PFSK-1 (cell line): ENCODE measurements around the gene ZDHHC12.

Source experiments
- FOXP2 ChIP-seq: optimal IDR thresholded peaks from 2 replicates; pipeline ENCODE3; 2011; ENCODE audit warnings: borderline replicate concordance, control low read depth, inconsistent platforms; ENCODE audit not compliant: insufficient read depth; ENCODE audit errors: extremely low read length, extremely low read depth
- POLR2AphosphoS5 ChIP-seq: IDR thresholded peaks from 2 replicates; pipeline ENCODE4 v1.6.1; 2012; ENCODE audit warnings: low read depth, mild to moderate bottlenecking, control low read depth, low read length, moderate library complexity
- SIN3A ChIP-seq: IDR thresholded peaks from 2 replicates; pipeline ENCODE4 v1.6.1; 2012; ENCODE audit warnings: mild to moderate bottlenecking, low read length, moderate library complexity, borderline replicate concordance; ENCODE audit not compliant: insufficient read depth
- TAF1 ChIP-seq: IDR thresholded peaks from 2 replicates; pipeline ENCODE4 v1.6.1; 2012; ENCODE audit warnings: low read length, control low read depth, borderline replicate concordance; ENCODE audit not compliant: insufficient read depth
- TF ChIP-seq, protein P1 (sequence below), 2 experiments: IDR thresholded peaks; 2 replicates each; pipeline versions ENCODE4 v1.6.1 to v1.8.0; 2011 to 2012; ENCODE audit warnings: low read depth in 2 of 2, low read length in 2 of 2, control low read depth in 1 of 2, inconsistent platforms in 1 of 2, mild to moderate bottlenecking in 1 of 2, moderate library complexity in 1 of 2; ENCODE audit not compliant: insufficient read depth in 1 of 2

ZDHHC12 gene

GRCh38 chr9:128721487-128722010 is 2.4 kb downstream of the ZDHHC12 start:
- TF ChIP-seq FOXP2 (no peak), TAF1 (no peak), POLR2AphosphoS5 (no peak), SIN3A (no peak)

GRCh38 chr9:128720841-128721486 is 3.0 kb downstream of the ZDHHC12 start:
- TF ChIP-seq TAF1 (no peak), SIN3A (no peak), FOXP2 (no peak), POLR2AphosphoS5 (no peak)
- TF ChIP-seq, protein P1, sequence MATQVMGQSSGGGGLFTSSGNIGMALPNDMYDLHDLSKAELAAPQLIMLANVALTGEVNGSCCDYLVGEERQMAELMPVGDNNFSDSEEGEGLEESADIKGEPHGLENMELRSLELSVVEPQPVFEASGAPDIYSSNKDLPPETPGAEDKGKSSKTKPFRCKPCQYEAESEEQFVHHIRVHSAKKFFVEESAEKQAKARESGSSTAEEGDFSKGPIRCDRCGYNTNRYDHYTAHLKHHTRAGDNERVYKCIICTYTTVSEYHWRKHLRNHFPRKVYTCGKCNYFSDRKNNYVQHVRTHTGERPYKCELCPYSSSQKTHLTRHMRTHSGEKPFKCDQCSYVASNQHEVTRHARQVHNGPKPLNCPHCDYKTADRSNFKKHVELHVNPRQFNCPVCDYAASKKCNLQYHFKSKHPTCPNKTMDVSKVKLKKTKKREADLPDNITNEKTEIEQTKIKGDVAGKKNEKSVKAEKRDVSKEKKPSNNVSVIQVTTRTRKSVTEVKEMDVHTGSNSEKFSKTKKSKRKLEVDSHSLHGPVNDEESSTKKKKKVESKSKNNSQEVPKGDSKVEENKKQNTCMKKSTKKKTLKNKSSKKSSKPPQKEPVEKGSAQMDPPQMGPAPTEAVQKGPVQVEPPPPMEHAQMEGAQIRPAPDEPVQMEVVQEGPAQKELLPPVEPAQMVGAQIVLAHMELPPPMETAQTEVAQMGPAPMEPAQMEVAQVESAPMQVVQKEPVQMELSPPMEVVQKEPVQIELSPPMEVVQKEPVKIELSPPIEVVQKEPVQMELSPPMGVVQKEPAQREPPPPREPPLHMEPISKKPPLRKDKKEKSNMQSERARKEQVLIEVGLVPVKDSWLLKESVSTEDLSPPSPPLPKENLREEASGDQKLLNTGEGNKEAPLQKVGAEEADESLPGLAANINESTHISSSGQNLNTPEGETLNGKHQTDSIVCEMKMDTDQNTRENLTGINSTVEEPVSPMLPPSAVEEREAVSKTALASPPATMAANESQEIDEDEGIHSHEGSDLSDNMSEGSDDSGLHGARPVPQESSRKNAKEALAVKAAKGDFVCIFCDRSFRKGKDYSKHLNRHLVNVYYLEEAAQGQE (IDR thresholded peaks at IDR 0.05; ENCODE audit: insufficient read depth in 1 of 2, low read depth in 2 of 2, low read length in 2 of 2) = no peak

- TF ChIP-seq POLR2AphosphoS5 (0 out of 2 replicates have a peak, but pooled peaks have one; percentile 31), FOXP2 (no peak), TAF1 (no peak), SIN3A (no peak)
- TF ChIP-seq, protein P1 (IDR thresholded peaks at IDR 0.05; ENCODE audit: insufficient read depth in 1 of 2, low read depth in 2 of 2, low read length in 2 of 2) = no peak
These were observed 3.9 kb downstream of the ZDHHC12 start for GRCh38 chr9:128719919-128720605.

DNA sequence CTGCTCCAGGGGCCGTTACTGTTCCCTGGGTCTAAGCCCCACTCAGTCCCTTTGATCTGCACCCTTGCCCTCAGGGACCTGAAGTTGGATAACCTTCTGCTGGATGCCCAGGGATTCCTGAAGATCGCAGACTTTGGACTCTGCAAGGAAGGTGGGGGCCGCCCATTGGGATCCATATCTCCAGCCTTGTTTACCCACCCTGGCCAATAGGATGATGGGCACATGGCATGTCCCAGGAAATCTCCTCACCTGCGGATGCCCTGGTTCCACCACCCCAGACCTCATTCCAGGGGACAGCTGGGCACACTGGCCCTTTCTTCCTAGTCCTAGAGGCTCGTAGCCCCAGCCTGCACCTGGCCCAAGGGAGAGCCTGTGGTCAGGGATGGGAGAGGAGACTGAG is 5.5 kb downstream of the ZDHHC12 start:
- TF ChIP-seq, protein P1 (IDR thresholded peaks at IDR 0.05; ENCODE audit: insufficient read depth in 1 of 2, low read depth in 2 of 2, low read length in 2 of 2) = no peak
- TF ChIP-seq FOXP2 (no peak), POLR2AphosphoS5 (no peak), SIN3A (no peak), TAF1 (no peak)

- no peak for TF ChIP-seq POLR2AphosphoS5
- no peak for TF ChIP-seq SIN3A
- TF ChIP-seq, protein P1 (IDR thresholded peaks at IDR 0.05; ENCODE audit: insufficient read depth in 1 of 2, low read depth in 2 of 2, low read length in 2 of 2) = no peak
- TF ChIP-seq FOXP2 = no peak
- no peak for TF ChIP-seq TAF1
These were observed 5.9 kb downstream of the ZDHHC12 start for GRCh38 chr9:128718047-128718446.
